ENCODE data around the gene GREB1.

GREB1 gene

GRCh38 chr2:11577101-11577883 lies 43.4 kb downstream of the GREB1 start:
- TF ChIP-seq EP300 (IDR thresholded peaks at IDR 0.05; ENCODE audit: borderline replicate concordance) (no peak), EGR1 (IDR thresholded peaks at IDR 0.05) (no peak), ZBTB7A (IDR thresholded peaks at IDR 0.05; ENCODE audit: low read depth) (no peak), TEAD4 (IDR thresholded peaks at IDR 0.05) (no peak), FOXM1 (IDR thresholded peaks at IDR 0.05; ENCODE audit: borderline replicate concordance, low read depth) (no peak), TAF1 (IDR thresholded peaks at IDR 0.05; ENCODE audit: low read depth) (no peak), YY1 (IDR thresholded peaks at IDR 0.05; ENCODE audit: low read depth) (no peak), TCF12 (IDR thresholded peaks at IDR 0.05; ENCODE audit: low read depth) (no peak), REST (IDR thresholded peaks at IDR 0.05; ENCODE audit: low read depth) (no peak), CEBPB (IDR thresholded peaks at IDR 0.05) (no peak), NFIC (IDR thresholded peaks at IDR 0.05) (no peak), CREB1 (IDR thresholded peaks at IDR 0.05; ENCODE audit: low read depth) (no peak), RAD21 (IDR thresholded peaks at IDR 0.05; ENCODE audit: low read depth) (no peak)
- TF ChIP-seq, protein P1, sequence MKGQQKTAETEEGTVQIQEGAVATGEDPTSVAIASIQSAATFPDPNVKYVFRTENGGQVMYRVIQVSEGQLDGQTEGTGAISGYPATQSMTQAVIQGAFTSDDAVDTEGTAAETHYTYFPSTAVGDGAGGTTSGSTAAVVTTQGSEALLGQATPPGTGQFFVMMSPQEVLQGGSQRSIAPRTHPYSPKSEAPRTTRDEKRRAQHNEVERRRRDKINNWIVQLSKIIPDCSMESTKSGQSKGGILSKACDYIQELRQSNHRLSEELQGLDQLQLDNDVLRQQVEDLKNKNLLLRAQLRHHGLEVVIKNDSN (IDR thresholded peaks at IDR 0.05) = no peak
- TF ChIP-seq, protein P2, sequence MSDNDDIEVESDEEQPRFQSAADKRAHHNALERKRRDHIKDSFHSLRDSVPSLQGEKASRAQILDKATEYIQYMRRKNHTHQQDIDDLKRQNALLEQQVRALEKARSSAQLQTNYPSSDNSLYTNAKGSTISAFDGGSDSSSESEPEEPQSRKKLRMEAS (IDR thresholded peaks at IDR 0.05) = no peak

DNA sequence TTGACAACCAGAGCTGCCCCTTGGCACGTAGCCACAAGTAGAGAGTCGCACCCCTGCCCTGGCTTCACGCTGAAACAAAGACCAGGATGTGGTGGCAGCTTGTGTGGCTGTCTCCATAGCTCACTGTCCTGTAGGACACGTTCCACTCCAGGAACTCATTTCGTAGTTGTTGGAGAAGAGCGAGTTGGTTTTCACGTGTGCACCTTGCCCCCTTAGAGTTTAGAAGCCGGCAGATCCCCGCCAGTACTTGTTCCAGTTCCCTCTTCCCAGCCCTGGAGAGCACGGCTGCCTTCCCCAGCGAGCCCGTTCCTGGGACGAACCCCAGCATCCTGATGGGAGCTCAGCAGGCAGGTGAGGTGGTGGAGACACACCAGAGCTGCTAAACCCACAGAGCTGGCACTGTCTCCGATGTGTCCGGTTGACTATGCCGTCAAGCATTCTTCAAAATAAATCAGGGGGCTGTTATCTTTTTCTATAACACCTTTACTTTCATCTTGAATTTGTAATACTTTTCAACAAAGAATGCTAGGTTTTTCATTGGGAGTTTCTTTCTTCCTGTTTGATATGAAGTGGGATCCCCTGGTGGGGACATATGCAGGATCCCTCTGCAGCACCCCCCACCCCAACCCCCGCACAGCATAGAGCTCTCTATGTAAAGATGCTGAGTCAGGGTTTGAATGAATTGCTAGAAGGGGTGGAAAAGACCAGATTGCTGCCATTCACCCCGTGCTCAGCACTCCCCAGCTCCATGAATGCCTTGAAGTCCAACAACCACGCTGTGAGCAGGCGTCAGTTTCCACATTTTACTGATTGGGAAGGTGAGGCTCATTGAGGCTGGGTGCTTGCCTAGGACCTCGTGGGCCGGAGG lies 44.5 kb downstream of the GREB1 start:
- no peak for TF ChIP-seq TEAD4 (IDR thresholded peaks at IDR 0.05)
- no peak for TF ChIP-seq TAF1 (IDR thresholded peaks at IDR 0.05; ENCODE audit: low read depth)
- no peak for TF ChIP-seq YY1 (IDR thresholded peaks at IDR 0.05; ENCODE audit: low read depth)
- TF ChIP-seq, protein P1 (IDR thresholded peaks at IDR 0.05) = no peak
- TF ChIP-seq CEBPB (IDR thresholded peaks at IDR 0.05) = no peak
- no peak for TF ChIP-seq EGR1 (IDR thresholded peaks at IDR 0.05)

DNA sequence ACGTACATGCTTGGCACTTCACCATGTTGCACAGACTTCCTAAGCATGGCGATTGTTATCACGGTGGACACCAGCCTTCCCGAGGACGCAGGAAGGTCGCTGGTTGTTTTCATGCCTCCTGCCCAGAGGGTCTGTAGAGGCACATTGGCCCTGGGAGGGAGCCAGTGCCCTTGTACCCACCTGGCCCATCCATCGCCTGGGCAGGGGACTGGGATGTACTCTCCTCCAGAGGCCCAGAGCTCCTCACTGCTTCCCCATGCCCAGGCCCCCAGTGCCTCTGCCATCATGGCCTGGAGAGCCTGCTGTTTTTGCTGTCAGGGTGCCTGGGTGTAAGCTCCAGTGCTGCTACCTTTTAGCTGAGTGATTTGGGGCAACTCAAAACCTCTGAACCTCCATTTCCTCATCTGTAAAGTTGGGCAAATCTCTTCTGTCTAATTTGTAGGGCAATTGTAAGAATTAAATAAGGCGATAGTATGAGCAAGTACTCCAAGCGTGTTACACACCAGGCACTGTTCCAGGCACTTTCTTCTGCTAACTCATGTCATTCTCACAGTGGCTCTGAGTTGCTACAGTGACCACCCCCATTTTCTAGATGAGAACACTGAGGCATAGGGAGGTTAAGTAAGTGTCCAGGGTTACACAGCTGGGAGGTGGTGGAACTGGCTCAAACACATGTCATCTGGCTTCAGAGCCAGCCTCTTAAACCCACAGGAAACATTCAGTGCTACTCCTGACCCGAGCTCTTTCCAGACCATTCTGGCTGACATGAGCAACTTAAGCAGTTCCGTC lies 45.3 kb downstream of the GREB1 start:
- no peak for TF ChIP-seq CEBPB (IDR thresholded peaks at IDR 0.05)
- no peak for TF ChIP-seq NFIC (IDR thresholded peaks at IDR 0.05)
- TF ChIP-seq EGR1 (IDR thresholded peaks at IDR 0.05) = no peak
- TF ChIP-seq TAF1 (IDR thresholded peaks at IDR 0.05; ENCODE audit: low read depth) = no peak
- TF ChIP-seq CREB1 (IDR thresholded peaks at IDR 0.05; ENCODE audit: low read depth) = no peak
- no peak for TF ChIP-seq REST (IDR thresholded peaks at IDR 0.05; ENCODE audit: low read depth)
- TF ChIP-seq, protein P1 (IDR thresholded peaks at IDR 0.05) = no peak
- no peak for TF ChIP-seq FOXM1 (IDR thresholded peaks at IDR 0.05; ENCODE audit: borderline replicate concordance, low read depth)
- TF ChIP-seq ZBTB7A (IDR thresholded peaks at IDR 0.05; ENCODE audit: low read depth) = no peak
- no peak for TF ChIP-seq TCF12 (IDR thresholded peaks at IDR 0.05; ENCODE audit: low read depth)

GRCh38 chr2:11579867-11580659 lies 46.2 kb downstream of the GREB1 start:
- TF ChIP-seq ZBTB7A (IDR thresholded peaks at IDR 0.05; ENCODE audit: low read depth) (no peak), EGR1 (IDR thresholded peaks at IDR 0.05) (no peak), REST (IDR thresholded peaks at IDR 0.05; ENCODE audit: low read depth) (no peak), NFIC (IDR thresholded peaks at IDR 0.05) (no peak), RAD21 (IDR thresholded peaks at IDR 0.05; ENCODE audit: low read depth) (no peak), YY1 (IDR thresholded peaks at IDR 0.05; ENCODE audit: low read depth) (no peak), TAF1 (IDR thresholded peaks at IDR 0.05; ENCODE audit: low read depth) (no peak), TEAD4 (IDR thresholded peaks at IDR 0.05) (no peak), TCF12 (IDR thresholded peaks at IDR 0.05; ENCODE audit: low read depth) (no peak), CREB1 (IDR thresholded peaks at IDR 0.05; ENCODE audit: low read depth) (no peak), CEBPB (IDR thresholded peaks at IDR 0.05) (no peak)
- TF ChIP-seq, protein P1 (IDR thresholded peaks at IDR 0.05) = no peak
